ENCODE results near the gene ZBTB17.

- no peak for TF ChIP-seq CTCF (IDR thresholded peaks at IDR 0.05)
- TF ChIP-seq EZH2 (IDR thresholded peaks at IDR 0.05): no peak
- no peak for TF ChIP-seq EZH2phosphoT487 (IDR thresholded peaks at IDR 0.05)
Measured at GRCh38 chr1:16006552-16007485, 30.9 kb upstream of the ZBTB17 start.

Data from neural progenitor cell (in vitro differentiated cells).